ENCODE measurements around the gene ARHGAP40.

- peak in 1 of 7 experiments; percentile 6 for TF ChIP-seq CTCF (IDR thresholded peaks at IDR 0.05)
- TF ChIP-seq POLR2A (IDR thresholded peaks at IDR 0.05), result no peak
Observed at GRCh38 chr20:38581013-38581412, 20.6 kb upstream of the ARHGAP40 start, which contains the start of gene ADIG.
